Suprapubic skin (tissue), 4 donors: ENCODE data around the gene MET.

Experiments used
- EP300 ChIP-seq: sonication (generic); formaldehyde crosslinking; IDR thresholded peaks from one replicate; pipeline ENCODE4 v1.6.1; 2017; ENCODE audit warnings: antibody characterized with exemption
- POLR2A ChIP-seq, 2 donors: fragments of 450-650 bp; IDR thresholded peaks; one replicate each; pipeline ENCODE4 v1.6.1; 2017; ENCODE audit warnings: antibody characterized with exemption in 2 of 2, mild to moderate bottlenecking in 2 of 2, moderate library complexity in 2 of 2
- POLR2AphosphoS5 ChIP-seq, 3 donors: sonication (generic); formaldehyde crosslinking; IDR thresholded peaks; one replicate each; pipeline ENCODE4 v1.6.1; 2017; ENCODE audit warnings: antibody characterized with exemption in 3 of 3
- TF ChIP-seq, protein P1 (sequence below), 2 donors: fragments of 200-600 bp in 1 of 2; fragments of 450-650 bp in 1 of 2; sonication (generic) in 1 of 2; IDR thresholded peaks; one replicate each; pipeline ENCODE4 v1.5.1; 2016 to 2019; ENCODE audit warnings: antibody characterized with exemption in 2 of 2, mild to moderate bottlenecking in 1 of 2, moderate library complexity in 1 of 2

DNA sequence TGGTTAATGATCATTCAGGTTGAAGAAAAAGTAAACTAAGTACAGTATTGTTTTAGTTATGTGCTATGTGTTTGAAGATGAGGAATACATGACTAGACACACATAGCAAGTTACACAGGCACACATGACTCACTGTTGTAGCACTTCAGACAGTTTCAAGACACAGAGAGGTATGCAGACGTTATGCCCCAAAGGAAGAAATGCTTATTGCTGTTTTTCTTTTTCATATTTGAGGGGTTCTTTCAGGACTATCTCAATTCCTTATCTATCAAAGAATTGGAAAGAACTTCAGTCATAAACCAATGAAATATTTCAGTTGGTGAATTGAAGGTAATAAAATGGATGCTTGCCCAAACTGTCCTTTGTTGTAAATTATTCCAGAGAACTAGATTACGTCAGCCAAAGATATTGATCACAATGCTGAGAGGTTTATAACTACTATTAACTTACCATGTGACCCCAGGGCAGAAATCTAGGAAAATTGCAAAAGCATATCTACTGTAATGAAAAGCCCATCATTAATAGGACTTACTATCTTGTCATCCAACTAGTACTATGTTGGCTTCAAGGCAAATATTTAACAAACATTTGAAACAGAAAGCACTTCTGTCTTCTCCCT lies 129.2 kb downstream of the MET start:
- TF ChIP-seq POLR2A (IDR thresholded peaks at IDR 0.05) (no peak), EP300 (no peak), POLR2AphosphoS5 (IDR thresholded peaks at IDR 0.05) (no peak)
- TF ChIP-seq, protein P1, sequence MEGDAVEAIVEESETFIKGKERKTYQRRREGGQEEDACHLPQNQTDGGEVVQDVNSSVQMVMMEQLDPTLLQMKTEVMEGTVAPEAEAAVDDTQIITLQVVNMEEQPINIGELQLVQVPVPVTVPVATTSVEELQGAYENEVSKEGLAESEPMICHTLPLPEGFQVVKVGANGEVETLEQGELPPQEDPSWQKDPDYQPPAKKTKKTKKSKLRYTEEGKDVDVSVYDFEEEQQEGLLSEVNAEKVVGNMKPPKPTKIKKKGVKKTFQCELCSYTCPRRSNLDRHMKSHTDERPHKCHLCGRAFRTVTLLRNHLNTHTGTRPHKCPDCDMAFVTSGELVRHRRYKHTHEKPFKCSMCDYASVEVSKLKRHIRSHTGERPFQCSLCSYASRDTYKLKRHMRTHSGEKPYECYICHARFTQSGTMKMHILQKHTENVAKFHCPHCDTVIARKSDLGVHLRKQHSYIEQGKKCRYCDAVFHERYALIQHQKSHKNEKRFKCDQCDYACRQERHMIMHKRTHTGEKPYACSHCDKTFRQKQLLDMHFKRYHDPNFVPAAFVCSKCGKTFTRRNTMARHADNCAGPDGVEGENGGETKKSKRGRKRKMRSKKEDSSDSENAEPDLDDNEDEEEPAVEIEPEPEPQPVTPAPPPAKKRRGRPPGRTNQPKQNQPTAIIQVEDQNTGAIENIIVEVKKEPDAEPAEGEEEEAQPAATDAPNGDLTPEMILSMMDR (IDR thresholded peaks at IDR 0.05): no peak
